ENCODE data around the gene MEIKIN.

MEIKIN gene

DNA sequence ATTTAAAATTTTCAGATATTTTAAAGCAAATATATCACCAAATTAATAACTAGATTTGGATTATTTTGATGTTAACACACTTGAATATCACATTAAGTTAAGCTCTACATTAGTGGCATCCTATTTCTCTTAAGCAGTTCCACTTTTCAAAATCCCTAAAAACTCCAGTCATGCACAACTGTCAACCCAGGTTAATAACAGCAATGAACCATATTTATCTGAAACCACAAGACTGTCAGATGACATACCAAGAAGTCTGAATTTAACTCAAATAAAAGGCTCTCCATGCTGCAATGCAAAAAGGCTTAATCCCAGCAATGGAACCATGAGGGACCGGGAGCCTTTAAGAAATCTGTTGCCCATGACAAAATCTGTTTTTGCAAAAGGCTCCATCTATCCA lies 176.1 kb downstream of the MEIKIN start:
- DNase-seq (ENCODE audit: low spot score) = no peak

DNA sequence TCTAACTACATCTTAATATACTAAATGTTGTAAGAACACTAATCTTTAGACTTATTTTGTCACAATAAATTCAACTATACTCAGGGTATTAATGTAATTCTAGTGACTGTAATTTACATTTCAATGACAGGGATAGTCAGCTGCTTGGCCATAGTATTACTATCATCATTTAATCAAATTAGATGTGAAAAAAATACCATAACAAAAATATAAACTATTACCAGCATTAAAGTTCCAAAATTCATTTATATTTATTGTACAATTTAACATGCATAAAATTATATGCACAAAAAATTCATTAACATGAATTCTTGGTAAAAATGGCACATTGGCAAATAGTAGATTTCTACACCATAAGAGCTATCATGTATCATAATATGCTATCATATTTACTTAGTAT lies 177.6 kb downstream of the MEIKIN start:
- no peak for DNase-seq (ENCODE audit: low spot score)

DNA sequence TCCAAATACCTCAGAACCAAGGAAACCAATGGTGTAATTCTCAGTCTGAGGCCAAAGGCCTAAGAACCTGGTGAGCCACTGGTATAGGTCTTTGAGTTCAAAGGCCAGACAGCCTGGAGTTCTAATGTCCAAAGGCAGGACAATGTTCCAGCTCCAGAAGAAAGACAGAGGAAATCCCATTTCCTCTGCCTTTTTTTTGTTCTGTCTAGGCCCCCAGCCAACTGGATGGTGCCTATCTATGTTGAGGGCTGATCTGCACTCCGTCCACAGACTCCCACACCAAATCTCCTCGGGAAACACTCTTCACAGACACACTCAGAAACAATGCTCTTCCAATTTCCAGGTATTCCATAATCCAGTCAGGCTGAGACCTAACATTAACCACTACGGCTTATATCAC lies 178.8 kb downstream of the MEIKIN start:
- no peak for DNase-seq (ENCODE audit: low spot score)

DNA sequence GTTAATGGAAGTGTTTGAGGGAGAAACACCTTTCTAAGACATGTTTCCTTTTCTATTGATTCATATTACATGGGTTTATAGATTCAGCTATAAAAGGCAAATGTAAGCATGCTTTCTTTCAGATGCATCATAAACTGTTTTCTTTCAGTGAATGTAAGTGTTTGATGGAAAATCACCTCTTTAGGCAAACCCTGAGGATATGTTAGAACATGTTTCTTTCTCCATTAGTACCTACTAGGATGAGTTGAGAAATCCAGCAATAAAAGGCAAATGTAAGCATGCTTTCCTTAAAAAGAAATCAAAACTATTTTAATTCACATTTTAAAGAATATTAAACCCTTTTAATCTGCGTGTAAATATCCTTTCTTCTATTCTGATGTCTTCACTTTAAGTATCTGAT lies 180.2 kb downstream of the MEIKIN start:
- no peak for DNase-seq (ENCODE audit: low spot score)

DNA sequence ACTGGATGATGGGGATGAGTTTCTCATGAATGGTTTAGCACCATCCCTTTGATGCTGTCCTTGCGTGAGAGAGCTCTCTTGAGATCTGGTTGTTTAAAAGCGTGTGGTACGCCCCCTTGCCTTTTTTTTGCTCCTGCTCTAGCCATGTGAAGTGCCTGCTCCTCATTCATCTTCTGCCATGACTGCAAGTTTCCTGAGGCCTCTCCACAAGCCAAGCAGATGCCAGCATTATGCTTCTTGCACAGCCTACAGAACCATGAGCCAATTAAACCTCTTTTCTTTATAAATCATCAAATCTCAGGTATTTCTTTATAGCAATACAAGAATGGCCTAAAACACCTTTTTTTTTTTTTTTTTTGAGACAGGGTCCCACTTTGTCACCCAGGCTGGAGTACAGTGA lies 181.5 kb downstream of the MEIKIN start:
- no peak for DNase-seq (ENCODE audit: low spot score)

DNA sequence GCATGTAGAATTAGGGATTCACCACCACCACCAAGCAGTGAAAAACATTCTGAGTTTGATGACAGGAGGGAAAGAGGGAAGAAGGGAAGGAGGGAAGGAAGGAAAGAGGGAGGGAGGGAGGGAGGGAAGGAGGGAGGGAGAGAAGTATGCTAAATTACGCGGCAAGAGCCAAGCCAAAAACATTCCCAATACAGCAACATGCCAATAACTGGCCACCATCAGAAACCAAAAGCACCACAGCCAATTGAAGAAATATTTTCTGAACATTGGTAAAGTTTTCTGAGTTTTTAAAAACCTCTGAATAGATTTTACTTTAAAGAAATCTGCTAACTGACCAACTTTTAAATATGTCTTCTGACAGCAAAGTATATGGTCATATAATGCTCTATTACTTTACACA lies 184.7 kb downstream of the MEIKIN start:
- no peak for DNase-seq (ENCODE audit: low spot score)

DNA sequence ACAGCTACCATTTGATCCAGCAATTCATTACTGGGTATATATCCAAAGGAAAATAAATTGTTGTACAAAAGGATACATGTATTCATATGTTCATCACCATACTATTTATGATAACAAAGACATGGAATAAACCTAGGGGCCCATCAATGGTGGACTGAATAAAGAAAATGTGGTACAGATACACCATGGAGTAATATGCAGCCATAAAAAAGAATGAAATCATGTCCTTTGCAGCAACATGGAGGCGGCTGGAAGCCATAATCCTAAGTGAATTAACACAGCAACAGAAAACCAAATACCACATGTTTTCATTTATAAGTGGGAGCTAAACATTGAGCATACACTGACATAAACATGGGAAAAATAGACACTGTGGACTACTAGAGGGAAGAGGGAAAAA lies 185.8 kb downstream of the MEIKIN start:
- DNase-seq (ENCODE audit: low spot score) = no peak

DNA sequence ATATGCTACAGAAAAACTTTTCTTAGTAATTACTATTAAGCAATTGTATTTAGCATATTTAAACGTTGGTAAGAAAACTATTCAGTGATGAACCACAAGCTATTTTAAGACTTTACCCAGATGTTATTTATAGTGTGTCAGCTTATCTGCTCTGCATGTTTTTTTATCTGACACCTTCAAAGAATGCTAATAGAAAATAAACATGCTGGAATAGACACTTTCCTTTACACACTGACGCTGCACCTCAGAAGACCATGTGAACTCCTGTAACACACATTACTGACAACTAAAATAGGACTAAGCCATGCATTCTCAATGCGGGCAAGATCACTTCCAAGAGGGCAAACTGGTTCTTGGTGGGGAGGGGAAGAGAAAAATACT lies 187.0 kb downstream of the MEIKIN start:
- DNase-seq (ENCODE audit: low spot score) = no peak

DNA sequence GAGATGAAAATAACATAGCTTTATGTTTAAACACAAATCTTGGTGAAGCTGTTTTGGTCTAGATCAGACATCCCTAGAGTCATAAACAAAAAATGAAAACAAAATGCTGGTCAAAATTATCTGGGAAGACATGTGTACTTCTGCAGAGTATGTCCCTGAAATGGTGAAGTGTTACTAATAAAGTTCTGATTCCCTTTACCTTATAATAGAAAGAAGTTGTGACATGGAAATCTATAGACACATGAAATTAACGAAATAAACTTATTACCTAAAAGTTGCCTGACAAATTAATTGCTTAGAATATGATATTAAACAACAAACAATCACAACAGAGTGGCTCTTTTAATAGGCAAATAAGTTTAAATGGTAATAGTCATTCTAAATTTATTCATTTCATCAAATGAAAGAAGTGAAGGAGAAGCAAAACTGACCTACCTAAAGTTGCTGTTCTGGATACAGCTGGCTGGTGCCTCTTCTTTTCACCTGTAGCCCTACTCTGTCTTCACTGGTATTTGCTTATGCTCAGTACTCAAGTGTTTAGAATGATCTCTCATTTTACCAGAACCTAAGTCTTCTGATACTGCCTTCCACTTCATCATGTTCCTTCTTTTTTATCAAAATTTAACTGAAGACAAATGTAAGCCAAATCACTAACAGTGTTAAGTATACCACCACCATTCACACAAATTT lies 187.5 kb downstream of the MEIKIN start:
- DNase-seq (ENCODE audit: low spot score) = no peak
